Measurements from ENCODE around the gene SEMA4C.

Gene SEMA4C

GRCh38 chr2:96828874-96829273 is 41.0 kb downstream of the SEMA4C start:
- no peak overlapping the region for H3K4me3 ChIP-seq (ENCODE audit: low read depth, low read length)
- in situ Hi-C loops (cut with HindIII; ENCODE audit: low sequenced_read_pairs), result no loop called here
- DNase-seq (ENCODE audit: low read depth, low spot score), result no peak
- TF ChIP-seq CTCF (IDR thresholded peaks at IDR 0.05; ENCODE audit: low read depth, low read length), result no peak

DNA sequence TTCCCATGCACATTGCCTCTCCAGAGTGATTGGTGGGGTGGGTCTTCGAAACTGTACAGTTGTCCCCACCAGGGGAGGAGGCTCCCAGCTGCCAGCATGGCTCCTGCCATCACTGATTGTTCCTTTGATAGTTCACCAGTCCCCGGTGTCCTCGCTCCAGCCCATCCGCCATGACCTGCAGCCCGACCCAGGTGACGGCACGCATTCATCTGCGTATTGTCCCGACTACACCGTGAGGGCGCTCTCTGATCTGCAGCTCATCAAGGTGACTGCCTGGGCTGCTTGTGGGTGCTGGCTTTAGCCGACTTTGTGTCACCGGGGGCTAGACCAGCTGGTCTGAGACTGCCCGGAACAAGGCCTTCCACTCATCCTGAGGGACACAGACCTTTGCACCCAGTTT is 41.4 kb downstream of the SEMA4C start:
- H3K4me3 ChIP-seq (ENCODE audit: low read depth, low read length), result no peak overlapping the region
- DNase-seq (ENCODE audit: low read depth, low spot score), result no peak
- no peak for TF ChIP-seq CTCF (IDR thresholded peaks at IDR 0.05; ENCODE audit: low read depth, low read length)
- in situ Hi-C loops (cut with HindIII; ENCODE audit: low sequenced_read_pairs), result no loop called here

GRCh38 chr2:96826546-96827278 is 43.2 kb downstream of the SEMA4C start:
- TF ChIP-seq CTCF (IDR thresholded peaks at IDR 0.05; ENCODE audit: low read depth, low read length), result no peak
- in situ Hi-C loops (cut with HindIII; ENCODE audit: low sequenced_read_pairs), result no loop called here

DNA sequence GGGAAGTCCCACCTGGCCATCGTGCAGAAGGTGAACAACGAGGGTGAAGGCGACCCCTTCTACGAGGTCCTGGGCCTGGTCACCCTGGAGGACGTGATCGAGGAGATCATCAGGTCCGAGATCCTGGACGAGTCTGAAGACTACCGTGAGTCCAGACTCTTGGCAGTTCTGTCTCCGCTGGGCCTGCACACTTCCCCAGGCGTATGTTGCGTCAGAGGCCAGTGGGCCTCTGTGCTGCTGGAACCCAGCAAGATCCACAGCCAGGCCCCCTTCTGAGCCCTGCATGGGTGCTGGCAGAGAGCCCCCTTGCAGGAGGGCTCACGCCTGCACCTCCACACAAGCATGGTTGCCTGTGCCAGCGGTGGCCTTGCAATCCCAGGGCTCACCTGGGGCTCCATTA is 44.8 kb downstream of the SEMA4C start:
- in situ Hi-C loops (cut with HindIII; ENCODE audit: low sequenced_read_pairs), result no loop called here
- H3K4me3 ChIP-seq (ENCODE audit: low read depth, low read length), result no peak overlapping the region
- no peak for DNase-seq (ENCODE audit: low read depth, low spot score)
- no peak for TF ChIP-seq CTCF (IDR thresholded peaks at IDR 0.05; ENCODE audit: low read depth, low read length)

More at GRCh38 chr2:96826546-96827278, 43.2 kb downstream of the SEMA4C start:
- DNase-seq (ENCODE audit: low read depth, low spot score), result no peak
- no peak overlapping the region for H3K4me3 ChIP-seq (ENCODE audit: low read depth, low read length)

- peak; percentile 56 for DNase-seq (ENCODE audit: low read depth, low spot score)
- in situ Hi-C loops (cut with HindIII; ENCODE audit: low sequenced_read_pairs), result loop anchor here (25.0 kb wide), 2 partner anchors 137 to 262 kb away; no protein-coding TSS in a partner anchor
- H3K4me3 ChIP-seq (ENCODE audit: low read depth, low read length), result no peak overlapping the region
- TF ChIP-seq CTCF (IDR thresholded peaks at IDR 0.05; ENCODE audit: low read depth, low read length), result no peak
Observed at GRCh38 chr2:96824079-96824870, 45.6 kb downstream of the SEMA4C start.

DNA sequence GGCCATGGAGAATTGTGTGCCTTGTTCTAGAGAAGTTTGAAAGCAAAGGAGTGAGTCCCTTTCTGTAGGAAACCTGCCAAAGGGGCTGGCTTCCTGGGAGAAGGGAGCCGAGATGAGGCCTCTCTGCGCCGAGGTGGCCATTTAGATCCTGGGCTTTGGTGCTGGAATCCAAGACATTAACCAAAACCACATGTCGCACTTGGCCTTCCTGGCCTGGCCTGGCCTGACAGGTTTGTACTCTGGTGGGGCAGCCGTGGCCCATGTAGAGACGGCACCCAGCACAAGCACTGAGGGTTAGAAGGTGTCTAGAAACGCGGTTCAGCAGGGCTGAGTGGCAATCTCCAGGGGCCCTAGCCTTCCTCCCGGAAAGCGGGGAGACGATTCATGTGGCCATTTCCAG is 46.7 kb downstream of the SEMA4C start:
- no peak overlapping the region for H3K4me3 ChIP-seq (ENCODE audit: low read depth, low read length)
- no peak for DNase-seq (ENCODE audit: low read depth, low spot score)
- TF ChIP-seq CTCF (IDR thresholded peaks at IDR 0.05; ENCODE audit: low read depth, low read length), result no peak
- in situ Hi-C loops (cut with HindIII; ENCODE audit: low sequenced_read_pairs), result loop anchor here (25.0 kb wide), 2 partner anchors 136 to 261 kb away; no protein-coding TSS in a partner anchor
